GM10266 (cell line): ENCODE data around the gene KLK3.

Experiments
- DNase-seq: peaks from one replicate; pipeline ENCODE4 v3.0.0; 2012; ENCODE audit errors: extremely low spot score
- TF ChIP-seq, protein P1 (sequence below): IDR thresholded peaks from 2 replicates; pipeline ENCODE4 v1.5.1; 2012; ENCODE audit warnings: mild to moderate bottlenecking, low read depth; ENCODE audit not compliant: control insufficient read depth, insufficient read depth; ENCODE audit errors: missing control alignments

KLK3 gene

GRCh38 chr19:50844296-50844935 lies 10.3 kb upstream of the KLK3 start:
- TF ChIP-seq, protein P1, sequence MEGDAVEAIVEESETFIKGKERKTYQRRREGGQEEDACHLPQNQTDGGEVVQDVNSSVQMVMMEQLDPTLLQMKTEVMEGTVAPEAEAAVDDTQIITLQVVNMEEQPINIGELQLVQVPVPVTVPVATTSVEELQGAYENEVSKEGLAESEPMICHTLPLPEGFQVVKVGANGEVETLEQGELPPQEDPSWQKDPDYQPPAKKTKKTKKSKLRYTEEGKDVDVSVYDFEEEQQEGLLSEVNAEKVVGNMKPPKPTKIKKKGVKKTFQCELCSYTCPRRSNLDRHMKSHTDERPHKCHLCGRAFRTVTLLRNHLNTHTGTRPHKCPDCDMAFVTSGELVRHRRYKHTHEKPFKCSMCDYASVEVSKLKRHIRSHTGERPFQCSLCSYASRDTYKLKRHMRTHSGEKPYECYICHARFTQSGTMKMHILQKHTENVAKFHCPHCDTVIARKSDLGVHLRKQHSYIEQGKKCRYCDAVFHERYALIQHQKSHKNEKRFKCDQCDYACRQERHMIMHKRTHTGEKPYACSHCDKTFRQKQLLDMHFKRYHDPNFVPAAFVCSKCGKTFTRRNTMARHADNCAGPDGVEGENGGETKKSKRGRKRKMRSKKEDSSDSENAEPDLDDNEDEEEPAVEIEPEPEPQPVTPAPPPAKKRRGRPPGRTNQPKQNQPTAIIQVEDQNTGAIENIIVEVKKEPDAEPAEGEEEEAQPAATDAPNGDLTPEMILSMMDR = no peak
- DNase-seq = no peak

DNA sequence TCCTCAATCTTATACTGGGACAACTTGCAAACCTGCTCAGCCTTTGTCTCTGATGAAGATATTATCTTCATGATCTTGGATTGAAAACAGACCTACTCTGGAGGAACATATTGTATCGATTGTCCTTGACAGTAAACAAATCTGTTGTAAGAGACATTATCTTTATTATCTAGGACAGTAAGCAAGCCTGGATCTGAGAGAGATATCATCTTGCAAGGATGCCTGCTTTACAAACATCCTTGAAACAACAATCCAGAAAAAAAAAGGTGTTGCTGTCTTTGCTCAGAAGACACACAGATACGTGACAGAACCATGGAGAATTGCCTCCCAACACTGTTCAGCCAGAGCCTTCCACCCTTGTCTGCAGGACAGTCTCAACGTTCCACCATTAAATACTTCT lies 4.0 kb upstream of the KLK3 start:
- TF ChIP-seq, protein P1 = no peak
- no peak for DNase-seq

DNA sequence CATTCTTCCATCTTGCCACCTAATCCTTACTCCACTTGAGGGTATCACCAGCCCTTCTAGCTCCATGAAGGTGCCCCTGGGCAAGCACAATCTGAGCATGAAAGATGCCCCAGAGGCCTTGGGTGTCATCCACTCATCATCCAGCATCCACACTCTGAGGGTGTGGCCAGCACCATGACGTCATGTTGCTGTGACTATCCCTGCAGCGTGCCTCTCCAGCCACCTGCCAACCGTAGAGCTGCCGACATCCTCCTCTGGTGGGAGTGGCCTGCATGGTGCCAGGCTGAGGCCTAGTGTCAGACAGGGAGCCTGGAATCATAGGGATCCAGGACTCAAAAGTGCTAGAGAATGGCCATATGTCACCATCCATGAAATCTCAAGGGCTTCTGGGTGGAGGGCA lies 3.1 kb upstream of the KLK3 start:
- DNase-seq = no peak
- TF ChIP-seq, protein P1 = no peak

GRCh38 chr19:50857366-50857765 lies 2.7 kb downstream of the KLK3 start:
- DNase-seq = no peak
- TF ChIP-seq, protein P1 = no peak

DNA sequence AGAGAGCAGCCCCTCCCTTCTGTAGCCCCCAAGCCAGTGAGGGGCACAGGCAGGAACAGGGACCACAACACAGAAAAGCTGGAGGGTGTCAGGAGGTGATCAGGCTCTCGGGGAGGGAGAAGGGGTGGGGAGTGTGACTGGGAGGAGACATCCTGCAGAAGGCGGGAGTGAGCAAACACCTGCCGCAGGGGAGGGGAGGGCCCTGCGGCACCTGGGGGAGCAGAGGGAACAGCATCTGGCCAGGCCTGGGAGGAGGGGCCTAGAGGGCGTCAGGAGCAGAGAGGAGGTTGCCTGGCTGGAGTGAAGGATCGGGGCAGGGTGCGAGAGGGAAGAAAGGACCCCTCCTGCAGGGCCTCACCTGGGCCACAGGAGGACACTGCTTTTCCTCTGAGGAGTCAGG lies 4.2 kb downstream of the KLK3 start:
- TF ChIP-seq, protein P1 = no peak

GRCh38 chr19:50859849-50860248 lies 5.1 kb downstream of the KLK3 start:
- TF ChIP-seq, protein P1 = no peak
- no peak for DNase-seq

More for the DNA sequence above, 4.2 kb downstream of the KLK3 start:
- DNase-seq = no peak

GRCh38 chr19:50861010-50861409 lies 6.3 kb downstream of the KLK3 start:
- DNase-seq = no peak
- TF ChIP-seq, protein P1 = no peak
